Trophoblast cell (in vitro differentiated cells and primary cell): ENCODE measurements around the gene HAUS2.

Experiments
- DNase-seq, 2 donors: peaks; one replicate each; pipeline ENCODE4 v3.0.0-alpha.2; 2016
- H2AFZ ChIP-seq: 2 replicates; pipeline ENCODE4 v1.6.1; 2013; ENCODE audit warnings: low read length, moderate library complexity, mild to moderate bottlenecking; ENCODE audit not compliant: insufficient read depth, poor library complexity
- H2AK5ac ChIP-seq: 2 replicates; pipeline ENCODE4 v1.6.1; 2013; ENCODE audit warnings: mild to moderate bottlenecking, low read length
- H2BK120ac ChIP-seq: 2 replicates; pipeline ENCODE4 v1.6.1; 2013; ENCODE audit warnings: low read length, mild to moderate bottlenecking, moderate library complexity; ENCODE audit not compliant: insufficient read depth, poor library complexity
- H2BK12ac ChIP-seq: 2 replicates; pipeline ENCODE4 v1.6.1; 2013; ENCODE audit warnings: mild to moderate bottlenecking, low read length, moderate library complexity
- H2BK5ac ChIP-seq: 2 replicates; pipeline ENCODE4 v1.6.1; 2013; ENCODE audit warnings: low read length, low read depth, moderate library complexity, mild to moderate bottlenecking; ENCODE audit not compliant: poor library complexity
- H3K14ac ChIP-seq: 2 replicates; pipeline ENCODE4 v1.6.1; 2013; ENCODE audit warnings: mild to moderate bottlenecking, low read length
- H3K18ac ChIP-seq: 2 replicates; pipeline ENCODE4 v1.6.1; 2013; ENCODE audit warnings: mild to moderate bottlenecking, low read length
- H3K23ac ChIP-seq: 2 replicates; pipeline ENCODE4 v1.6.1; 2013; ENCODE audit warnings: low read length
- H3K27ac ChIP-seq: 2 replicates; pipeline ENCODE4 v1.5.1; 2013; ENCODE audit warnings: low read depth, mild to moderate bottlenecking, inconsistent platforms, low read length, moderate library complexity
- H3K27me3 ChIP-seq: 2 replicates; pipeline ENCODE4 v1.6.1; 2013; ENCODE audit warnings: inconsistent platforms, mild to moderate bottlenecking, low read length, moderate library complexity; ENCODE audit not compliant: insufficient read depth
- H3K36me3 ChIP-seq, 2 experiments: 1 replicate in 1 of 2; 2 replicates in 1 of 2; pipeline ENCODE4 v1.6.1; 2013; ENCODE audit warnings: low read length in 2 of 2, mild to moderate bottlenecking in 2 of 2, moderate library complexity in 1 of 2; ENCODE audit not compliant: insufficient read depth in 2 of 2, control insufficient read depth in 1 of 2
- H3K4ac ChIP-seq: 2 replicates; pipeline ENCODE4 v1.6.1; 2013; ENCODE audit warnings: low read depth, mild to moderate bottlenecking, low read length, moderate library complexity
- H3K4me1 ChIP-seq, 2 experiments: 1 replicate in 1 of 2; 2 replicates in 1 of 2; pipeline ENCODE4 v1.6.1; 2013; ENCODE audit warnings: low read length in 2 of 2, mild to moderate bottlenecking in 2 of 2, moderate library complexity in 1 of 2; ENCODE audit not compliant: insufficient read depth in 2 of 2, control insufficient read depth in 1 of 2
- H3K4me2 ChIP-seq: 2 replicates; pipeline ENCODE4 v1.6.1; 2013; ENCODE audit warnings: inconsistent platforms, mild to moderate bottlenecking, low read length, moderate library complexity
- H3K4me3 ChIP-seq: 2 replicates; pipeline ENCODE4 v1.5.1; 2013; ENCODE audit warnings: mild to moderate bottlenecking, low read depth, low read length, inconsistent platforms
- H3K79me1 ChIP-seq: one replicate; pipeline ENCODE4 v1.6.1; 2013; ENCODE audit warnings: low read length
- H3K79me2 ChIP-seq: 2 replicates; pipeline ENCODE4 v1.6.1; 2013; ENCODE audit warnings: low read length, mild to moderate bottlenecking; ENCODE audit not compliant: control insufficient read depth, insufficient read depth, poor library complexity
- H3K9ac ChIP-seq: 2 replicates; pipeline ENCODE4 v1.6.1; 2013; ENCODE audit warnings: mild to moderate bottlenecking, low read length
- H3K9me3 ChIP-seq: 2 replicates; pipeline ENCODE4 v1.6.1; 2013; ENCODE audit warnings: low read depth, mild to moderate bottlenecking, control low read depth, inconsistent platforms, low read length; ENCODE audit not compliant: insufficient read depth
- H4K12ac ChIP-seq: 2 replicates; pipeline ENCODE4 v1.6.1; 2013; ENCODE audit warnings: low read depth, mild to moderate bottlenecking, low read length, moderate library complexity
- H4K8ac ChIP-seq: 2 replicates; pipeline ENCODE4 v1.6.1; 2013; ENCODE audit warnings: low read depth, mild to moderate bottlenecking, low read length, moderate library complexity
- H4K91ac ChIP-seq: one replicate; pipeline ENCODE4 v1.6.1; 2013; ENCODE audit warnings: low read depth, mild to moderate bottlenecking, low read length, moderate library complexity
- WGBS: extraction: QIAGEN DNeasy Blood & Tissue Kit; methylation state at CpG from one replicate; pipeline ENCODE4 v1.1.7; 2013; ENCODE audit warnings: missing lambda C conversion rate; ENCODE audit not compliant: insufficient read length, insufficient coverage; ENCODE audit errors: extremely low coverage; 5-methylcytosine and 5-hydroxymethylcytosine counted together

The HAUS2 gene

GRCh38 chr15:42511007-42511391 lies 37.6 kb upstream of the HAUS2 start:
- Histone ChIP-seq H3K14ac (no peak overlapping the region), H2AFZ (no peak overlapping the region), H3K27ac (no peak overlapping the region), H3K36me3 (peaks cover 7 to 8% of the 10 kb centered on the region in 2 experiments), H2BK5ac (no peak overlapping the region), H2AK5ac (no peak overlapping the region), H3K27me3 (no peaks in the 10 kb centered on the region), H3K4me1 (no peaks in the 10 kb centered on the region), H4K8ac (no peak overlapping the region), H3K4ac (no peak overlapping the region), H3K4me3 (no peak overlapping the region), H2BK12ac (no peak overlapping the region), H3K23ac (no peak overlapping the region), H4K91ac (no peak overlapping the region), H3K79me1 (no peaks in the 10 kb centered on the region), H3K9ac (no peak overlapping the region), H3K18ac (no peak overlapping the region), H3K9me3 (no peaks in the 10 kb centered on the region), H3K79me2 (no peaks in the 10 kb centered on the region), H3K4me2 (no peak overlapping the region), H4K12ac (no peak overlapping the region), H2BK120ac (no peak overlapping the region)
- WGBS, result no CpG with 5 or more reads among the region's 4 CpGs
- peak; percentile 69 to 95 for DNase-seq

- Histone ChIP-seq H3K18ac (no peak overlapping the region), H3K9me3 (no peaks in the 10 kb centered on the region), H3K23ac (no peak overlapping the region), H3K27ac (no peak overlapping the region), H3K4me3 (no peak overlapping the region), H3K4me2 (no peak overlapping the region), H3K4ac (no peak overlapping the region), H3K9ac (no peak overlapping the region), H4K8ac (no peak overlapping the region), H2BK120ac (no peak overlapping the region), H2AFZ (no peak overlapping the region), H2BK12ac (no peak overlapping the region), H3K14ac (no peak overlapping the region), H2AK5ac (no peak overlapping the region), H3K79me2 (no peaks in the 10 kb centered on the region), H2BK5ac (no peak overlapping the region), H3K79me1 (no peaks in the 10 kb centered on the region), H4K12ac (no peak overlapping the region), H3K4me1 (no peaks in the 10 kb centered on the region), H4K91ac (no peak overlapping the region), H3K36me3 (peaks cover 13 to 20% of the 10 kb centered on the region in 2 experiments), H3K27me3 (no peaks in the 10 kb centered on the region)
- WGBS, result no CpG with 5 or more reads among the region's 2 CpGs
- no peak for DNase-seq
Observed at GRCh38 chr15:42523331-42523730, 25.3 kb upstream of the HAUS2 start.

- no CpG with 5 or more reads among the region's 3 CpGs for WGBS
- no peak overlapping the region for H2AK5ac ChIP-seq
- no peaks in the 10 kb centered on the region for H3K79me2 ChIP-seq
- no peak overlapping the region for H3K4ac ChIP-seq
- H3K23ac ChIP-seq, result no peak overlapping the region
- H3K4me2 ChIP-seq, result no peak overlapping the region
- no peak overlapping the region for H4K8ac ChIP-seq
- peaks cover 17 to 18% of the 10 kb centered on the region in 2 experiments for H3K36me3 ChIP-seq
- H2AFZ ChIP-seq, result no peak overlapping the region
- H2BK120ac ChIP-seq, result no peak overlapping the region
- H3K18ac ChIP-seq, result no peak overlapping the region
- H3K79me1 ChIP-seq, result no peaks in the 10 kb centered on the region
- no peak overlapping the region for H4K12ac ChIP-seq
- no peak overlapping the region for H3K27ac ChIP-seq
- no peak overlapping the region for H3K9ac ChIP-seq
- H2BK5ac ChIP-seq, result no peak overlapping the region
- no peak overlapping the region for H3K14ac ChIP-seq
- H3K27me3 ChIP-seq, result no peaks in the 10 kb centered on the region
- H2BK12ac ChIP-seq, result no peak overlapping the region
- no peak overlapping the region for H4K91ac ChIP-seq
- H3K9me3 ChIP-seq, result no peaks in the 10 kb centered on the region
- no peak for DNase-seq
- H3K4me1 ChIP-seq, result no peaks in the 10 kb centered on the region
- no peak overlapping the region for H3K4me3 ChIP-seq
Observed at GRCh38 chr15:42528970-42529369, 19.7 kb upstream of the HAUS2 start.

GRCh38 chr15:42533246-42533645 lies 15.4 kb upstream of the HAUS2 start:
- H3K4me3 ChIP-seq, result no peak overlapping the region
- no peaks in the 10 kb centered on the region for H3K79me1 ChIP-seq
- H3K4ac ChIP-seq, result no peak overlapping the region
- H3K27ac ChIP-seq, result no peak overlapping the region
- H3K23ac ChIP-seq, result no peak overlapping the region
- no peak overlapping the region for H2BK120ac ChIP-seq
- no peak overlapping the region for H2BK12ac ChIP-seq
- no CpG with 5 or more reads among the region's 1 CpG for WGBS
- no peak overlapping the region for H4K8ac ChIP-seq
- no peak overlapping the region for H3K18ac ChIP-seq
- H3K36me3 ChIP-seq, result peaks cover 11 to 12% of the 10 kb centered on the region in 2 experiments
- no peak overlapping the region for H4K91ac ChIP-seq
- H2AK5ac ChIP-seq, result no peak overlapping the region
- H3K4me1 ChIP-seq, result no peaks in the 10 kb centered on the region
- no peak overlapping the region for H4K12ac ChIP-seq
- no peaks in the 10 kb centered on the region for H3K79me2 ChIP-seq
- no peak overlapping the region for H3K9ac ChIP-seq
- no peak for DNase-seq
- H3K27me3 ChIP-seq, result no peaks in the 10 kb centered on the region
- H3K4me2 ChIP-seq, result no peak overlapping the region
- no peak overlapping the region for H2BK5ac ChIP-seq
- no peak overlapping the region for H3K14ac ChIP-seq
- no peaks in the 10 kb centered on the region for H3K9me3 ChIP-seq
- H2AFZ ChIP-seq, result no peak overlapping the region
